Sigmoid colon (tissue), 4 donors: ENCODE data around the gene ZNF407.

Source experiments
- EP300 ChIP-seq, 4 donors: sonication (generic); formaldehyde crosslinking; IDR thresholded peaks; one replicate each; pipeline ENCODE4 v1.6.1; 2017; ENCODE audit warnings: antibody characterized with exemption in 4 of 4
- POLR2A ChIP-seq, 2 donors: fragments of 450-650 bp; IDR thresholded peaks; one replicate each; pipeline ENCODE4 v1.6.1; 2016; ENCODE audit warnings: antibody characterized with exemption in 2 of 2, mild to moderate bottlenecking in 2 of 2, moderate library complexity in 2 of 2
- POLR2AphosphoS5 ChIP-seq, 4 donors: sonication (generic); formaldehyde crosslinking; IDR thresholded peaks; one replicate each; pipeline ENCODE4 v1.6.1; 2017; ENCODE audit warnings: antibody characterized with exemption in 4 of 4
- TF ChIP-seq, protein P1 (sequence below), 4 experiments: fragments of 450-650 bp in 3 of 4; fragments of 200-600 bp in 1 of 4; IDR thresholded peaks; one replicate each; pipeline ENCODE4 v1.5.1; 2016 to 2019; ENCODE audit warnings: antibody characterized with exemption in 4 of 4, mild to moderate bottlenecking in 3 of 4, moderate library complexity in 2 of 4

DNA sequence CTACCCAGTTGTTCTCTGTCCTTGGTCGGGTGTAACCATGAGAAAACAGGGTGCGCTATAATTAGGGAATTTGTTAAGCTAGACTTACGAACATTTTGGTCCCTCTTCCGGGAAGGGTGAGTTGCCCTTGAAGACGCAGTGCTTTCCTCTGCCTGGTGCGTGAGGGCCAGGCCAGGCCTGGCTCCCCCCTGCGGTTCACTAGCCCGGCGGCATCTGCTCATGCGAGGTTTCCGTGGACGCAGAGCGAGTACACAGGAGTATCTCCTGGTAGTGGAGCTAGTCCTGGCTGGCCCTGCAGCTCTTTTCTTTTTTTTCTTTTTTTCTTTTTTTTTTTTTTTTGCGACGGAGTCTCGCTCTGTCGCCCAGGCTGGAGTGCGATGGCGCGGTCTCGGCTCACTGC is 462.5 kb downstream of the ZNF407 start:
- TF ChIP-seq, protein P1, sequence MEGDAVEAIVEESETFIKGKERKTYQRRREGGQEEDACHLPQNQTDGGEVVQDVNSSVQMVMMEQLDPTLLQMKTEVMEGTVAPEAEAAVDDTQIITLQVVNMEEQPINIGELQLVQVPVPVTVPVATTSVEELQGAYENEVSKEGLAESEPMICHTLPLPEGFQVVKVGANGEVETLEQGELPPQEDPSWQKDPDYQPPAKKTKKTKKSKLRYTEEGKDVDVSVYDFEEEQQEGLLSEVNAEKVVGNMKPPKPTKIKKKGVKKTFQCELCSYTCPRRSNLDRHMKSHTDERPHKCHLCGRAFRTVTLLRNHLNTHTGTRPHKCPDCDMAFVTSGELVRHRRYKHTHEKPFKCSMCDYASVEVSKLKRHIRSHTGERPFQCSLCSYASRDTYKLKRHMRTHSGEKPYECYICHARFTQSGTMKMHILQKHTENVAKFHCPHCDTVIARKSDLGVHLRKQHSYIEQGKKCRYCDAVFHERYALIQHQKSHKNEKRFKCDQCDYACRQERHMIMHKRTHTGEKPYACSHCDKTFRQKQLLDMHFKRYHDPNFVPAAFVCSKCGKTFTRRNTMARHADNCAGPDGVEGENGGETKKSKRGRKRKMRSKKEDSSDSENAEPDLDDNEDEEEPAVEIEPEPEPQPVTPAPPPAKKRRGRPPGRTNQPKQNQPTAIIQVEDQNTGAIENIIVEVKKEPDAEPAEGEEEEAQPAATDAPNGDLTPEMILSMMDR (IDR thresholded peaks at IDR 0.05) = no peak
- TF ChIP-seq POLR2A (IDR thresholded peaks at IDR 0.05) (no peak), POLR2AphosphoS5 (IDR thresholded peaks at IDR 0.05) (no peak), EP300 (IDR thresholded peaks at IDR 0.05) (no peak)
